Measurements from ENCODE around the gene COTL1. TPM values are rescaled to one million over a fixed set of nuclear protein-coding genes. Genes with fewer than 3 reads are reported as not detected.
A peak's percentile ranks its signal among the peaks of the same experiment; 100 is the strongest.
"Not testable (repeated sequence)": the region's sequence is repeated elsewhere in the genome, so short reads cannot be mapped to it uniquely, and the experiment has no call there.

The COTL1 gene
- total and polyA plus RNA-seq, 9 donors: 13.8 to 46.4 (median 29.3) TPM

DNA sequence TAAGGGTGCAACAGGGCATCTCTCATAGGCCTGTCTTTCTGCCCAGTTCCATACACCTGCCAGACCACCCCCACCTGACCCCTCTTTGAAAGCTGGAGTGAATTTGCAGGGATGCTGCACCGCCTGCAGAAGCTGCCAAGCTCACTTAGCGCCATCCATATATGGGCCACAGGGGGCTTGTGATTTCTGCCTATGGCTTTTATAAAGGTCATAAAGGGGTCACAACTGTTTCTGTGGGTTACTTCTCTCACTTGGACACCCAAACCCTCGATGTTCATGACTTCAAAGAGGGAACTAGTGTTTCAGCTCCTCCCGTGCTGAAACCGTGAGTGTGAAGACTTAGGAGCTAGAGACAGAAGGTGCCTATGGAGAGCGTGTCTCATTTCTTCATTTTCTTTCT lies 89.6 kb downstream of the COTL1 start:
- H3K27me3 ChIP-seq: no peaks in the 10 kb centered on the region
- no peaks in the 10 kb centered on the region for H3K9me3 ChIP-seq
- intact Hi-C loops (cut with DNase I): no loop called here
- DNase-seq: no peak
- 91 to 96% (median 93%) methylated on average over 6 of the region's 6 CpGs for WGBS, 3 donors
- no peak overlapping the region for H3K27ac ChIP-seq
- H3K4me1 ChIP-seq (ENCODE audit: insufficient read depth): peaks cover 8% of the 10 kb centered on the region
- H3K36me3 ChIP-seq: no peaks in the 10 kb centered on the region
- no peak for TF ChIP-seq EP300 (IDR thresholded peaks at IDR 0.05)
- no peak for TF ChIP-seq CTCF (IDR thresholded peaks at IDR 0.05)
- no peak for TF ChIP-seq POLR2A (IDR thresholded peaks at IDR 0.05)
- no peak overlapping the region for H3K4me3 ChIP-seq

- no peak for DNase-seq
- H3K9me3 ChIP-seq: no peaks in the 10 kb centered on the region
- H3K4me3 ChIP-seq: no peak overlapping the region
- H3K36me3 ChIP-seq: no peaks in the 10 kb centered on the region
- 54 to 60% (median 55%) methylated on average over 11 of the region's 11 CpGs for WGBS, 3 donors
- H3K27me3 ChIP-seq: no peaks in the 10 kb centered on the region
- peaks cover 8% of the 10 kb centered on the region for H3K4me1 ChIP-seq (ENCODE audit: insufficient read depth)
- TF ChIP-seq CTCF (IDR thresholded peaks at IDR 0.05): no peak
- no peak for TF ChIP-seq EP300 (IDR thresholded peaks at IDR 0.05)
- no peak for TF ChIP-seq POLR2A (IDR thresholded peaks at IDR 0.05)
- H3K27ac ChIP-seq: peak overlapping the region in 1 of 2 donors; percentile 16
- intact Hi-C loops (cut with DNase I): no loop called here
These were observed 90.2 kb downstream of the COTL1 start for GRCh38 chr16:84527532-84528269.

DNA sequence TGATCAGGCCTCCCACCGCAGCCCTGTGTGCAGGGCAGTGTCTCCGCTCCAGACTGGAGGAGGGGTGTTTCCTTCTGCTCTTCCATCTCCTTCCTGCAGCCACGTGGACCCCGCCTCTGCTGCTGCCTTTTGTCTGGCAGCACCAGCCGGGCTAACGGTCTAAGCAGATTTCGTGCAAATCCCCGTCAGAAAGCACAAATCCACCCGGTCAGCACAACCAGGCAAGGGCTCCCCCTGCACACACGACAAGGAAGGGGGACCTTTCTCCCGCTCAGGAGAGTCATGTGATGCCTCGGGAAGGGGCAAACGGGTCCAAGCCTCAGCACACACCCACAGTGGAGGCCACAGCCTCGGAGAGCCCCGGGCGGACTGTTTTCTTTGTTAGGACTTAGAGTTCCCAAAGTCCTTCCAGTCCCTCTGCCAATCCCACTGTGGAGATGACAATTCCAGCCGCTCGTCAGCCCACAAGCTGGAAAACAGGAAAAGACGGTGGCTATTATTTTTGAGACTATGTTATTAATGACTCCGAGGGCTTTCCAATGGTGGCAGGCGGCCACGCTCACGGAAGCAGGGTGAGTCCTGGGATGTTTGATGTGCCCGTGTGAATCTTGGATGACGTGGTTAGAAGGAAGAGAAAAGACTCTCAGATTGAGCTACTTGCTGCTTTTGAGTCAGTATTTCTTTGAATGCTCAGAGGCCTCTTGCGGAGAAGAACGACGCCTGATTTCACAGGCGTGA lies 90.9 kb downstream of the COTL1 start:
- H3K4me1 ChIP-seq (ENCODE audit: insufficient read depth): peaks cover 7% of the 10 kb centered on the region
- WGBS, 3 donors: 24 to 39% (median 33%) methylated on average over 27 to 29 of the region's 29 CpGs
- H3K36me3 ChIP-seq: no peaks in the 10 kb centered on the region
- H3K27me3 ChIP-seq: no peaks in the 10 kb centered on the region
- peak overlapping the region in 1 of 2 donors; percentile 16 for H3K27ac ChIP-seq
- intact Hi-C loops (cut with DNase I): no loop called here
- H3K9me3 ChIP-seq: no peaks in the 10 kb centered on the region
- DNase-seq: no peak
- TF ChIP-seq EP300 (IDR thresholded peaks at IDR 0.05): no peak
- no peak for TF ChIP-seq CTCF (IDR thresholded peaks at IDR 0.05)
- TF ChIP-seq POLR2A (IDR thresholded peaks at IDR 0.05): no peak
- H3K4me3 ChIP-seq: no peak overlapping the region

GRCh38 chr16:84524941-84525581 lies 92.8 kb downstream of the COTL1 start:
- H3K4me1 ChIP-seq (ENCODE audit: insufficient read depth); intact Hi-C loops (cut with DNase I); DNase-seq; H3K36me3 ChIP-seq; H3K27me3 ChIP-seq; H3K9me3 ChIP-seq; H3K4me3 ChIP-seq; H3K27ac ChIP-seq: not testable (repeated sequence)
- WGBS, 3 donors: 65 to 86% (median 76%) methylated on average over 19 to 21 of the region's 21 CpGs

All from ovary (tissue), 9 donors.